TTC549 (cell line): Measurements from ENCODE around the gene CCNF.

ENCODE experiments used
- FAIRE-seq: peaks from 2 replicates; lab custom pipeline; 2012; peaks lifted over from hg19 to GRCh38; lab: Jason Lieb, UNC

The CCNF gene

DNA sequence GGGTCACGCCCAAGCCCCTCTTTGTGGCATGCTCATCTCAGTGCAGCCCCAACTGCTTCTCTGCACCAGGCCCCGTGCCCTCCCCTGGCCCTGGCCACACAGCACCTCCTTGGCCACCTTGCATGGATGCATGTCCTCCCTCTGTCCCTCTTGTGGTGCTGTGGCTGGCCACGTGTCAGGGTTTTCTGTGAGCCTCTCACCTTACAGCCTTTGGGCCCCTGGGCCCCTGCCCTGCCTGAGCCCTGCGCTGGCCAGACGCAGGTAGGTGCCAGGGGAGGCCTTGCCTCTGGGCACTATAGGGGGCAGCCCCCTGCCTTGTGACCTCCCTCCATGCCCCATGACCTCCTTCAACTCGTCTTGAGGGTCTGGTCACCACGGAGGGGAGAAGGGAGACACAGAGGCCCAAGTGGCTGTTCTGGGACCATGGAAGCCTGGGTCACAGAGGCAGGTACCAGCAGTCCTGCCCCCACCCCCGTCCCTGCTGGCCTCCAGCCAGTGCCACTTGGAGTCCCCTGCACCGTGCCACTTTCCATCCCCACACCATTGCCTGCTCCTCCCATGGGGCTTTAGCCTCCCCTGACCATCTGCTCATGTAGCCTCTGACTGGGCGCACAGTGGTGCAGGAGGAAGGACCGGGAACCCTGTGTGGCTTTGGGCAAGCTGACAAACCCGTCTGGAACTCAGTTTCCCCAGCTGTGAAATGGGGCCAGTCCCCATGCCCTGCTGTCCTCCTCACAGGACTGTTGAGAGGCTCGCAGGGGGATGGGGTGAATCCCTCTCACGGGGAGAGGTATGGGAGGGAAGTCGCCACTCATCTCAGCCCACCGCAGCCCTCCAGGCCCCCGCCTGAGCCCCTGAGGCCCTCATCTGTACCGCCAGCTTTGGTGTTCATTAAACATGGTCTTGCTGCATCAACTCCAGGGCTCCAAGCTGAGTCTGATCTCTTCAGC is 73.0 kb downstream of the CCNF start:
- no peak for FAIRE-seq

DNA sequence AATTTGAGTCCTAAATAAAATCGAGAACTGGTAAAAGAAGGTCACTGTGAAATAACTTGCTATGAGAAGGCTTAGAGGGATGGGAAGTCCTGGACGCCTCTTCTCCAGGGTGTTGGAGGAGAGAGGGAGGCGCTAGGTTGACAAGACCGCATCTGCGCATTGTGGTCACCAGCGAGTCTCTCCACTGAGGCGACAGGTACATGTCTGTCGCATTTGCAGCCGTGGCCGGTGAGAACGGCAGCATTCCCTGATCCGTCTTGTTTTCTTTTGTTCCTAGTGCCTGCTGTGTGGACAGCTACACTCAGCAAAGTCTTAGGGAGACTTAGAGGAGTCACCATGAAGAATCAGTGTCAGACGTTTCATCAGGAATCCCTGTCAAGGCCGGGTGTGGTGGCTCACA is 76.4 kb downstream of the CCNF start:
- FAIRE-seq: no peak

DNA sequence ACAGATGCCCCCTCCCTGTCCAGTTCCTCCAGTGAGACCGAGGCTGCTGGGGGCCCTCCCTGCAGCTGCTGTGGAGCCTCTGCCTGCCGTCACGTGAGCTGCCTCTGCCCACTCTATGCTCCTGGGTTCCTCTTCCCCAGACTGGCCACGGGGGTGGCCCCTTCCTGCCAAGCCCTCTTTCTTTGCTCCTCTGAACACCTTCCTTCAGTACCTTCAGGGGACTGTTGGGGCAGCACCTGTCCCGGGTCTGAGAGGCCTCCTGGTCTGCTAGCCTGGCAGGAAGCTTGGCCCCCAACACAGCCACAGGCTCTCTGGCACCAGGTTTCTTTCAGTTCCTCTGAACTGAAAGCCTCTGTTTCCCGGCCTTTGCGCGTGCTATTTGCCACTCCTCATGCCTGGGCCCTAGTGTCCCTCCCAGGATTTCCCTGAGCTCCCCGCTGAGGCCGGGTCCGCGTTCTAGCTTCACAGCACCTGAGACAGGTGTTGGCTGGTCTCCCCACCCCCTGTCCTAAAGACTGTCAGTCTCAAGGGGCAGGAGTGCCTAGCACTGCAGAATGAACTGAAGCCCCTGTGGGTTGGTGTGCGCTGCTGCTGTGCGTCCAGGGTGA is 77.9 kb downstream of the CCNF start:
- no peak for FAIRE-seq

DNA sequence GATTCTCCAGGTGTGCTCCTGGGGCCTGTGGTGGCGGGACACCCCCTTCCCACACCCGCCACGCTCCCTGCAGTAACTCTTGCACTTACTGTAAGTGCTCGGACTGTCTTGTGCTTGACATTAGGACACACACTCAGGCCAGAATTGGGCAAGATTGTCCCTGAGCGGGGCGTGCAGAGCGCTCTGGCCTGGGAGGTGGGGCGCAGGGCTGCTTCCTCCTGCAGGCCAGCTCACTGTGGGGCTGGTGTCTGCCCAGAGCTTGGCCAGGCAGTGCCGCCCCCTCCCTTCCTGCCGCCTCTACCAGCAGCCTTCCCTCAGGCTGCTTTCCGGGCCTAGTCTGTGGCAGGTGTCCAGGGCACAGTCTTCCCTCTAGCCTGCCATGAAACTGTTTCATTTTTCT is 78.4 kb downstream of the CCNF start:
- no peak for FAIRE-seq
